Transverse colon (tissue), 4 donors: ENCODE measurements around the gene GRIN2A. TPM values are rescaled to one million over a fixed set of nuclear protein-coding genes. Genes with fewer than 3 reads are reported as not detected.

Experiments used
- DNase-seq: peaks from one replicate; pipeline ENCODE4 v3.0.0-alpha.2; 2019
- H3K27ac ChIP-seq, 4 donors: fragments of 200-600 bp; sonication (generic); 2 replicates each; pipeline ENCODE4 v1.5.1; 2016 to 2018; ENCODE audit warnings: inconsistent platforms in 4 of 4
- H3K27me3 ChIP-seq: fragments of 200-600 bp; sonication (generic); 2 replicates; pipeline ENCODE4 v1.5.1; 2017; ENCODE audit warnings: inconsistent platforms
- H3K36me3 ChIP-seq, 4 donors: fragments of 200-600 bp; sonication (generic); 2 replicates each; pipeline ENCODE4 v1.5.1; 2017 to 2019; ENCODE audit warnings: inconsistent platforms in 4 of 4
- H3K4me1 ChIP-seq, 4 donors: fragments of 200-600 bp; sonication (generic); 2 replicates each; pipeline ENCODE4 v1.5.1; 2017 to 2020; ENCODE audit warnings: inconsistent platforms in 4 of 4
- H3K4me3 ChIP-seq, 4 donors: fragments of 200-600 bp; sonication (generic); 1 replicate in 1 of 4; 2 replicates in 3 of 4; pipeline versions ENCODE4 v1.5.1 to v1.6.1; 2017 to 2019; ENCODE audit warnings: inconsistent platforms in 4 of 4
- H3K9me3 ChIP-seq, 2 donors: fragments of 200-600 bp; sonication (generic); 2 replicates each; pipeline ENCODE4 v1.5.1; 2017 to 2019; ENCODE audit warnings: inconsistent platforms in 2 of 2
- CTCF ChIP-seq, 5 experiments: fragments of 200-600 bp in 3 of 5; fragments of 450-650 bp in 2 of 5; sonication (generic) in 3 of 5; IDR thresholded peaks; 1 replicate in 2 of 5; 2 replicates in 3 of 5; pipeline ENCODE4 v1.5.1; 2016 to 2017; ENCODE audit warnings: antibody characterized with exemption in 5 of 5, inconsistent platforms in 3 of 5, mild to moderate bottlenecking in 2 of 5, moderate library complexity in 1 of 5
- EP300 ChIP-seq: sonication (generic); formaldehyde crosslinking; IDR thresholded peaks from one replicate; pipeline ENCODE4 v1.6.1; 2017; ENCODE audit warnings: antibody characterized with exemption, low read depth
- POLR2A ChIP-seq: fragments of 450-650 bp; IDR thresholded peaks from one replicate; pipeline ENCODE4 v1.6.1; 2016; ENCODE audit warnings: antibody characterized with exemption, mild to moderate bottlenecking, moderate library complexity
- POLR2AphosphoS5 ChIP-seq, 3 donors: sonication (generic); formaldehyde crosslinking; IDR thresholded peaks; one replicate each; pipeline ENCODE4 v1.6.1; 2016; ENCODE audit warnings: antibody characterized with exemption in 3 of 3
- WGBS, 2 donors: methylation state at CpG; one replicate each; pipeline ENCODE4 v1.1.5; 2018; ENCODE audit warnings: low coverage in 1 of 2; 5-methylcytosine and 5-hydroxymethylcytosine counted together
- in situ Hi-C, 4 donors: fragments of 200-750 bp; cut with MboI; loops; one replicate each; pipeline versions ENCODE4 v1.15.0 to v1.15.1; 2017; ENCODE audit warnings: low sequenced_read_pairs in 3 of 4, low pct_ligation_motif_present in 1 of 4, low pct_unique_long_range_greater_than_20kb in 1 of 4
- intact Hi-C: fragments of 100-400 bp; cut with DNase I; formaldehyde crosslinking; loops from one replicate; pipeline ENCODE4 v1.15.1; 2023; ENCODE audit warnings: low total_unique reads
- total RNA-seq, 4 donors: library from RNA; depleted of rRNA; stranded (reverse); fragments of >200 nt; gene quantifications; one replicate each; pipeline ENCODE4 v1.1.0, GENCODE V29; 2016

GRIN2A gene
- total RNA-seq, 4 donors from 2014 or later = 0.14 to 0.37 (median 0.18) TPM

- intact Hi-C loops (no loop called here), in situ Hi-C loops (no loop called here)
- no peak overlapping the region for H3K27ac ChIP-seq
- 43 to 54% methylated on average over 5 of the region's 5 CpGs for WGBS, 2 donors
- no peaks in the 10 kb centered on the region for H3K4me1 ChIP-seq
- peaks cover 4% of the 10 kb centered on the region for H3K27me3 ChIP-seq
- H3K36me3 ChIP-seq = no peaks in the 10 kb centered on the region
- no peak for DNase-seq
- no peak overlapping the region for H3K4me3 ChIP-seq
- TF ChIP-seq POLR2AphosphoS5 (IDR thresholded peaks at IDR 0.05) = no peak
- TF ChIP-seq EP300 = no peak
- no peak for TF ChIP-seq POLR2A
- no peak for TF ChIP-seq CTCF (IDR thresholded peaks at IDR 0.05)
- H3K9me3 ChIP-seq = no peaks in the 10 kb centered on the region
Observed at GRCh38 chr16:10013774-10014173, 168.5 kb downstream of the GRIN2A start.

- Histone ChIP-seq H3K27ac (no peak overlapping the region), H3K4me1 (no peaks in the 10 kb centered on the region), H3K9me3 (no peaks in the 10 kb centered on the region), H3K27me3 (peaks cover 4% of the 10 kb centered on the region), H3K4me3 (no peak overlapping the region), H3K36me3 (no peaks in the 10 kb centered on the region)
- 66 to 68% methylated on average over 4 of the region's 4 CpGs for WGBS, 2 donors
- no peak for DNase-seq
- in situ Hi-C loops = no loop called here
- intact Hi-C loops = no loop called here
- TF ChIP-seq EP300 (no peak), POLR2AphosphoS5 (IDR thresholded peaks at IDR 0.05) (no peak), POLR2A (no peak), CTCF (IDR thresholded peaks at IDR 0.05) (no peak)
Observed at GRCh38 chr16:10013364-10013763, 168.9 kb downstream of the GRIN2A start.

DNA sequence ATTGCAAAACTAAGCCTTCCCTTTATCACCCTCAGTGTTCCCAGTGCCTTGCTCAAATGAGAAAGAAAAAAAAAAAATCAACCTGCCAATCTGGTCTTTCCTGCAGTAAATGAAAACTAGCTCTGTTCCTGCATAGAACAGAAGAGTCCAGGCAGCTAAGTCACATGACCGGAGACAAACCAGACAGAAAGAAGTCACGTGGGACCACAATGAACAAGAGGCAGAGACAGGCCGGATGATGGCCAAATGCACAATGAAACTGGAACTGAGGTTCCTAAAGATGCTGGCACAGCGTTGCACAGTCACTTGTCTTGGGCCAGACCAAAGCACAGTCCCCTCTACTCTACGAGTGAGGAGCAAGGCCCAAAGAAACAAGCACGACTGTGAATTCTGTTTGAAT, 172.5 kb downstream of the GRIN2A start:
- Histone ChIP-seq H3K36me3 (no peaks in the 10 kb centered on the region), H3K4me1 (no peaks in the 10 kb centered on the region), H3K27me3 (peaks cover 4% of the 10 kb centered on the region), H3K9me3 (no peaks in the 10 kb centered on the region), H3K27ac (no peak overlapping the region), H3K4me3 (no peak overlapping the region)
- no peak for DNase-seq
- intact Hi-C loops = no loop called here
- WGBS, 2 donors = 57 to 71% methylated on average over 5 to 6 of the region's 6 CpGs
- no peak for TF ChIP-seq CTCF (IDR thresholded peaks at IDR 0.05)
- TF ChIP-seq POLR2AphosphoS5 (IDR thresholded peaks at IDR 0.05) = no peak
- TF ChIP-seq EP300 = no peak
- in situ Hi-C loops = no loop called here

GRCh38 chr16:10003486-10003885, 178.7 kb downstream of the GRIN2A start:
- 68 to 84% methylated on average over 2 of the region's 2 CpGs for WGBS, 2 donors

More at GRCh38 chr16:10003486-10003885, 178.7 kb downstream of the GRIN2A start:
- no peaks in the 10 kb centered on the region for H3K27me3 ChIP-seq
- no peaks in the 10 kb centered on the region for H3K9me3 ChIP-seq
- H3K36me3 ChIP-seq = no peaks in the 10 kb centered on the region
- H3K27ac ChIP-seq = no peak overlapping the region
- no peak overlapping the region for H3K4me3 ChIP-seq
- intact Hi-C loops (no loop called here), in situ Hi-C loops (no loop called here)
- TF ChIP-seq EP300 (no peak), POLR2A (no peak), POLR2AphosphoS5 (IDR thresholded peaks at IDR 0.05) (no peak), CTCF (IDR thresholded peaks at IDR 0.05) (no peak)
- no peaks in the 10 kb centered on the region for H3K4me1 ChIP-seq
- DNase-seq = no peak
